Endodermal cell (in vitro differentiated cells): ENCODE data around the gene ARHGAP44. TPM values are rescaled to one million over a fixed set of nuclear protein-coding genes. Genes with fewer than 3 reads are reported as not detected.

Experiments
- DNase-seq: peaks from one replicate; pipeline ENCODE4 v3.0.0-alpha.2; 2017
- H3K27ac ChIP-seq: 2 replicates; pipeline ENCODE4 v1.5.1; 2013; ENCODE audit warnings: mild to moderate bottlenecking, low read depth, low read length, moderate library complexity
- H3K27me3 ChIP-seq: 2 replicates; pipeline ENCODE4 v1.6.1; 2013; ENCODE audit warnings: mild to moderate bottlenecking, low read length, moderate library complexity; ENCODE audit not compliant: insufficient read depth, control insufficient read depth, poor library complexity, severe bottlenecking
- H3K36me3 ChIP-seq: 2 replicates; pipeline ENCODE4 v1.7.0; 2013; ENCODE audit warnings: mild to moderate bottlenecking, low read length, moderate library complexity; ENCODE audit not compliant: control insufficient read depth, insufficient read depth
- H3K4me1 ChIP-seq: one replicate; pipeline ENCODE4 v1.7.0; 2013; ENCODE audit warnings: low read length; ENCODE audit not compliant: control insufficient read depth, insufficient read depth
- H3K4me3 ChIP-seq: 2 replicates; pipeline ENCODE4 v1.5.1; 2013; ENCODE audit warnings: mild to moderate bottlenecking, low read length, moderate library complexity
- H3K9ac ChIP-seq: 2 replicates; pipeline ENCODE4 v1.6.1; 2013; ENCODE audit warnings: mild to moderate bottlenecking, low read length, moderate library complexity; ENCODE audit not compliant: poor library complexity, severe bottlenecking; ENCODE audit errors: extremely low read depth
- H3K9me3 ChIP-seq: 2 replicates; pipeline ENCODE4 v1.6.1; 2013; ENCODE audit warnings: mild to moderate bottlenecking, low read length, moderate library complexity; ENCODE audit not compliant: control insufficient read depth
- H3K27ac Mint-ChIP-seq: 2 replicates; pipeline ENCODE4 v1.8.0; 2020; ENCODE audit warnings: mixed read lengths
- H3K27me3 Mint-ChIP-seq: 2 replicates; pipeline ENCODE4 v1.8.0; 2021; ENCODE audit warnings: mild to moderate bottlenecking, mixed read lengths; ENCODE audit not compliant: insufficient read depth
- H3K36me3 Mint-ChIP-seq: 2 replicates; pipeline ENCODE4 v1.8.0; 2020; ENCODE audit warnings: low read depth, mixed read lengths
- H3K4me1 Mint-ChIP-seq: 2 replicates; pipeline ENCODE4 v1.8.0; 2020; ENCODE audit warnings: mixed read lengths
- H3K4me3 Mint-ChIP-seq: 2 replicates; pipeline ENCODE4 v1.8.0; 2020; ENCODE audit warnings: mild to moderate bottlenecking, moderate library complexity, mixed read lengths
- H3K9me3 Mint-ChIP-seq: 2 replicates; pipeline ENCODE4 v1.8.0; 2020; ENCODE audit warnings: mild to moderate bottlenecking, mixed read lengths
- CTCF ChIP-seq: fragments of 200-600 bp; sonication (generic); conservative IDR thresholded peaks from 2 replicates; pipeline ENCODE4 v1.5.0; 2021; ENCODE audit warnings: antibody characterized with exemption, mild to moderate bottlenecking
- WGBS, 2 experiments: methylation state at CpG; one replicate each; pipeline versions ENCODE4 v1.1.5 to v1.1.7; 2013; ENCODE audit warnings: missing lambda C conversion rate in 2 of 2, mixed read lengths in 1 of 2; ENCODE audit not compliant: insufficient coverage in 1 of 2, insufficient read length in 1 of 2; 5-methylcytosine and 5-hydroxymethylcytosine counted together
- total RNA-seq, 2 donors: library from RNA; stranded (reverse); fragmentation: NEBNext Ultra II Directional in 1 of 2; extraction: Animal tissue kit (Norgen Biotek cat#: 25700) in 1 of 2; gene quantifications; 2 replicates in 1 of 2; 3 replicates in 1 of 2; pipeline ENCODE4 v1.2.1, GENCODE V29; 2021

Gene ARHGAP44
- total RNA-seq, 2 donors from 2014 or later: 14.2 to 21.9 TPM

- H3K4me1 ChIP-seq: no peaks in the 10 kb centered on the region
- H3K4me3 ChIP-seq: no peak overlapping the region
- Mint-ChIP-seq H3K27ac (no peak overlapping the region), H3K9me3 (no peaks in the 10 kb centered on the region), H3K4me3 (no peak overlapping the region), H3K4me1 (no peaks in the 10 kb centered on the region), H3K27me3 (no peaks in the 10 kb centered on the region), H3K36me3 (peaks cover 25% of the 10 kb centered on the region)
- no peak overlapping the region for H3K9ac ChIP-seq
- H3K9me3 ChIP-seq: no peaks in the 10 kb centered on the region
- no peak for TF ChIP-seq CTCF
- 94 to 95% methylated on average over 6 to 7 of the region's 7 CpGs for WGBS, 2 experiments
- H3K27me3 ChIP-seq: no peaks in the 10 kb centered on the region
- DNase-seq: no peak
- no peak overlapping the region for H3K27ac ChIP-seq
- H3K36me3 ChIP-seq: peaks cover 6% of the 10 kb centered on the region
Measured at GRCh38 chr17:12917399-12917798, 128.1 kb downstream of the ARHGAP44 start.

GRCh38 chr17:12918142-12918541 is 128.8 kb downstream of the ARHGAP44 start:
- Mint-ChIP-seq H3K27ac (no peak overlapping the region), H3K9me3 (no peaks in the 10 kb centered on the region), H3K4me1 (no peaks in the 10 kb centered on the region), H3K4me3 (no peak overlapping the region), H3K36me3 (peaks cover 25% of the 10 kb centered on the region), H3K27me3 (no peaks in the 10 kb centered on the region)
- WGBS, 2 experiments: 91 to 95% methylated on average over 8 to 10 of the region's 10 CpGs
- Histone ChIP-seq H3K36me3 (peaks cover 6% of the 10 kb centered on the region), H3K4me1 (no peaks in the 10 kb centered on the region), H3K4me3 (no peak overlapping the region), H3K27me3 (no peaks in the 10 kb centered on the region), H3K9me3 (no peaks in the 10 kb centered on the region), H3K9ac (no peak overlapping the region), H3K27ac (no peak overlapping the region)
- TF ChIP-seq CTCF: no peak
- DNase-seq: no peak

- TF ChIP-seq CTCF: no peak
- 92 to 94% methylated on average over 4 of the region's 4 CpGs for WGBS, 2 experiments
- H3K27ac Mint-ChIP-seq: no peak overlapping the region
Measured at GRCh38 chr17:12922120-12922519, 132.8 kb downstream of the ARHGAP44 start.

More at GRCh38 chr17:12922120-12922519, 132.8 kb downstream of the ARHGAP44 start:
- Mint-ChIP-seq H3K4me1 (no peaks in the 10 kb centered on the region), H3K9me3 (no peaks in the 10 kb centered on the region), H3K27me3 (no peaks in the 10 kb centered on the region), H3K36me3 (peaks cover 20% of the 10 kb centered on the region), H3K4me3 (no peak overlapping the region)
- DNase-seq: no peak
- Histone ChIP-seq H3K27ac (no peak overlapping the region), H3K9me3 (no peaks in the 10 kb centered on the region), H3K27me3 (no peaks in the 10 kb centered on the region), H3K9ac (no peak overlapping the region), H3K36me3 (peaks cover 1% of the 10 kb centered on the region), H3K4me3 (no peak overlapping the region), H3K4me1 (peaks cover 1% of the 10 kb centered on the region)
